Parathyroid adenoma (tissue), 2 donors: ENCODE results near the gene IMPDH1.
A peak's percentile ranks its signal among the peaks of the same experiment; 100 is the strongest.

ENCODE experiments used
- H2AFZ ChIP-seq: fragments of 300-600 bp; sonication (generic); one replicate; pipeline ENCODE4 v1.7.0; 2017; ENCODE audit warnings: antibody characterized with exemption, mild to moderate bottlenecking
- H3K27ac ChIP-seq: fragments of 300-600 bp; sonication (generic); one replicate; pipeline ENCODE4 v1.7.0; 2017
- H3K27me3 ChIP-seq: fragments of 300-600 bp; sonication (generic); one replicate; pipeline ENCODE4 v1.7.0; 2017; ENCODE audit warnings: low read length; ENCODE audit not compliant: control insufficient read depth, insufficient read depth
- H3K36me3 ChIP-seq: fragments of 300-600 bp; sonication (generic); one replicate; pipeline ENCODE4 v1.7.0; 2017; ENCODE audit warnings: low read length; ENCODE audit not compliant: control insufficient read depth, insufficient read depth
- H3K4me1 ChIP-seq: fragments of 300-600 bp; sonication (generic); one replicate; pipeline ENCODE4 v1.7.0; 2017; ENCODE audit warnings: control low read depth
- H3K4me2 ChIP-seq: fragments of 300-600 bp; sonication (generic); one replicate; pipeline ENCODE4 v1.7.0; 2017; ENCODE audit warnings: low read length
- H3K4me3 ChIP-seq: fragments of 300-600 bp; sonication (generic); one replicate; pipeline ENCODE4 v1.7.0; 2017; ENCODE audit warnings: low read depth, low read length
- H3K79me2 ChIP-seq: fragments of 300-600 bp; sonication (generic); one replicate; pipeline ENCODE4 v1.7.0; 2017; ENCODE audit warnings: control low read depth
- H3K9ac ChIP-seq: fragments of 300-600 bp; sonication (generic); one replicate; pipeline ENCODE4 v1.7.0; 2017; ENCODE audit warnings: mild to moderate bottlenecking
- H3K9me3 ChIP-seq: fragments of 300-600 bp; sonication (generic); one replicate; pipeline ENCODE4 v1.7.0; 2017; ENCODE audit warnings: low read length; ENCODE audit not compliant: control insufficient read depth
- TF ChIP-seq, protein P1 (sequence below): fragments of 300-600 bp; sonication (generic); IDR thresholded peaks from one replicate; pipeline ENCODE4 v1.7.0; 2017; ENCODE audit warnings: antibody characterized with exemption, mild to moderate bottlenecking
- donor health status: primary hyperparathyroidism.

The IMPDH1 gene

DNA sequence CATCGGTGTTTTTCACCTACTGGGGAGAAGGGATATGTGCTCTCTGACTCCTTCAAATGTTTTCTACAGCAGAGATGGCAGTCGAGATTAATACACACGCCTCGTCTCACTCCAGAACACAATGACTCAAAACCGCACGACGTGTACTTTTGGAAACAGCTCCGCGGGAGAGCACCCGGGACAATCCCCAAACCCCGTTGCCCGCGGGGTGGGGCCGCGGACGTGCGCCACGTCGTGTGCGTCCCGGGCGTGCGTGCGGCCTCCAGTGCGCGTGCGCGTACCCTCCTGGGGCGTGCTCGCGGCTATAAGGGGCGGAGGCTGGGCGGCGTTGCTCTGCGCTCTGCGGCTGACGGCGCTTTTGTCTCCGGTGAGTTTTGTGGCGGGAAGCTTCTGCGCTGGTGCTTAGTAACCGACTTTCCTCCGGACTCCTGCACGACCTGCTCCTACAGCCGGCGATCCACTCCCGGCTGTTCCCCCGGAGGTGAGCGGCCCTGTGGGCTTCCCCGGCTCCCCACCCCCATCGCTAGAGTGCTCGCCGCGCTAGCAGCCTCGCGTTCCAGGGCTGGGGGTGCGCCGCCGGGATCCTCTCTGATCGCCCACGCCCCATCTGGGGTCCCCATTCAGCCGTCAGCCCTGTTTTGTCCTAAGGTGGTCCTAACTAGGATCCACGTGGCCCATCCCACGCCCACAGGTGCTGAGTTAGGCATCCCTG, 45.9 kb upstream of the IMPDH1 start, which contains the start of gene HILPDA:
Gene HILPDA, plus strand, starts transcription at position 336 of the 712 bp plus-strand sequence. CDS start 1,391 bp downstream, outside the sequence.
- Histone ChIP-seq H3K4me3 (peak within 1 kb of the TSS; percentile 70), H3K4me2 (peak within 1 kb of the TSS; percentile 97), H3K36me3 (no peaks in the 10 kb centered on the region), H3K9ac (no peak within 1 kb of the TSS), H2AFZ (peak within 1 kb of the TSS; percentile 96), H3K4me1 (peaks cover 4% of the 10 kb centered on the region), H3K79me2 (no peaks in the 10 kb centered on the region), H3K9me3 (no peaks in the 10 kb centered on the region), H3K27me3 (no peaks in the 10 kb centered on the region), H3K27ac (peak within 1 kb of the TSS; percentile 77)
- TF ChIP-seq, protein P1, sequence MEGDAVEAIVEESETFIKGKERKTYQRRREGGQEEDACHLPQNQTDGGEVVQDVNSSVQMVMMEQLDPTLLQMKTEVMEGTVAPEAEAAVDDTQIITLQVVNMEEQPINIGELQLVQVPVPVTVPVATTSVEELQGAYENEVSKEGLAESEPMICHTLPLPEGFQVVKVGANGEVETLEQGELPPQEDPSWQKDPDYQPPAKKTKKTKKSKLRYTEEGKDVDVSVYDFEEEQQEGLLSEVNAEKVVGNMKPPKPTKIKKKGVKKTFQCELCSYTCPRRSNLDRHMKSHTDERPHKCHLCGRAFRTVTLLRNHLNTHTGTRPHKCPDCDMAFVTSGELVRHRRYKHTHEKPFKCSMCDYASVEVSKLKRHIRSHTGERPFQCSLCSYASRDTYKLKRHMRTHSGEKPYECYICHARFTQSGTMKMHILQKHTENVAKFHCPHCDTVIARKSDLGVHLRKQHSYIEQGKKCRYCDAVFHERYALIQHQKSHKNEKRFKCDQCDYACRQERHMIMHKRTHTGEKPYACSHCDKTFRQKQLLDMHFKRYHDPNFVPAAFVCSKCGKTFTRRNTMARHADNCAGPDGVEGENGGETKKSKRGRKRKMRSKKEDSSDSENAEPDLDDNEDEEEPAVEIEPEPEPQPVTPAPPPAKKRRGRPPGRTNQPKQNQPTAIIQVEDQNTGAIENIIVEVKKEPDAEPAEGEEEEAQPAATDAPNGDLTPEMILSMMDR = no peak

DNA sequence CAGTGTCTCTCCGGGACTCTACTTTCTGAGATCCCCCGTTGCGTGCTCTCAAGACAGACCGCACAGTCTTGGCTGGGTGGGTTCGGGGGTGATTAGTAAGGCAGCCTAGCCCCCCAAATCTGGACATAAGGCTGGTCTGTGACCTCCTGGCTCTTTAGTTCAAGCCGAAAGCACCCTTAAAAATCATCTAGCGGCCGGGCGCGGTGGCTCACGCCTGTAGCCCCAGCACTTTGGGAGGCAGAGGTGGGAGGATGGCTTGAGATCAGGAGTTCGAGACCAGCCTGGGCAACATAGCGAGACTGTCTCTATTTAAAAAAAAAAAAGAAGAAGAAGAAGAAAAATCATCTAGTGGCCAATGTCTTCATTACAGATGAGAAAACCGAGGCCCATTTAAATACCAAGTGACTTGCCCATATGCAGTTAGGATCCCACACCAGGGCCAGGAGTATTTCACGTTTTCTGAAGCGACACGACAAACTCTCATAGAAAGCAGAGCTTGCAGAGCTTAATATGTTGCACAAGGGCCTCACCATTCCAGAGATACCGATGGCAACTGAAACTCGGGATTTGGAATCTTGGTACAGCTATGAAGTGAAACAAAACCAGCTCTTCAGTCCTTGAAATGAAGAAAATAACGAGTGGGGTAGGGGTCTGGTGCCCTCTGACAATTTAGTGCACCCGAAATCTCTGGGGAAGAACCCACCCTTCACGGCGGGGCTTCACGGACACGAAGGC, 45.2 kb upstream of the IMPDH1 start:
- H3K9ac ChIP-seq = no peak overlapping the region
- peak overlapping the region; percentile 97 for H3K4me2 ChIP-seq
- no peaks in the 10 kb centered on the region for H3K9me3 ChIP-seq
- H3K79me2 ChIP-seq = no peaks in the 10 kb centered on the region
- TF ChIP-seq, protein P1 = no peak
- H3K27ac ChIP-seq = peak overlapping the region; percentile 77
- H3K4me3 ChIP-seq = peak overlapping the region; percentile 70
- no peaks in the 10 kb centered on the region for H3K27me3 ChIP-seq
- H2AFZ ChIP-seq = peak overlapping the region; percentile 96
- H3K36me3 ChIP-seq = no peaks in the 10 kb centered on the region
- peaks cover 4% of the 10 kb centered on the region for H3K4me1 ChIP-seq

DNA sequence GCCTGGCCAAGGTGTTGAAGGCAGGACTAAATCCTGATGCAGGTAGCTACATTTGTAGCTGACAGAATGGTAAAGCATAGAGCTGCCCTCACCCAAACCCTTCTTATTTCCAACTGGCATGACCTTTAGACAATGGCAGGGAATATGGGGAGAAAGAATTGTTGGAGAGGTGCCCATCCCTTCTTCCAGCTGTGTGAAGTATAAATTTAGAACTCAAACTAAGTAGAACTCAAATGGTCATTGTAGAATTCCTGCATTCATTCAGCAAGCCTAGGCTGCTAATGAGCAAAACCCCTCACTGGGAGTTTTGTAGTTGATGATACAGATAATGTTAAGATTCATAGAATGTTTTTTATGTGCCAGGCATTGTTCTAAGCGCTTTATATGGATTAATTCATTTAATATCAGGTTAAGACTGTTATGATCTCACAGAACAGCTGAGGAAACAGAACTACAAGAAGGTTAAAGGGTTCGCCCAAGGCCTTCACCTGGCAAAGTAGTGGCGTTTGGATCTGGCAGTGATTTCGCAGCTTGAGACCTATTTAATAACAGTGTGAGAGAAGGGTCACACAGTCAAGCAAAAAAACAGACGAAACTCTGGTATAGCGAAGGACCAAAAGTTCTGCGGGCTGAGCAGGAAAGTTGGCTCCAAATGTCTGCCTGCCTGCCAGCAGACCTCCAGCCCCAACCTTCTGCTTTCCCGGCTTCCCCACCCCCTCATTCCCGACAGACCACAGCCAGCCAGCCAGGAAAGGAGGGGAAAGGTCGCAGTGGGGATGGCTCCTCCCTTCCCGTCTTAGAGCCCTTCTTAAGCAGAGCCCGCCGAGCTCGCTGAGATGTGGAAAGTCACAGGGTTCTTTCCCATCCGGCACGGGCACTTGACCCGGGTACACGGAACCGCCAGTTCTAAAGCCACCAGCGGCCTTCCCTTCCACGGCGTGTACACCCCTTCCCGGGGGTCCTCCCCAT, 44.3 kb upstream of the IMPDH1 start:
- Histone ChIP-seq H3K79me2 (no peaks in the 10 kb centered on the region), H2AFZ (peak overlapping the region; percentile 78), H3K4me1 (peaks cover 4% of the 10 kb centered on the region), H3K36me3 (no peaks in the 10 kb centered on the region), H3K9me3 (no peaks in the 10 kb centered on the region), H3K4me3 (no peak overlapping the region), H3K27ac (peak overlapping the region; percentile 77), H3K9ac (no peak overlapping the region), H3K4me2 (no peak overlapping the region), H3K27me3 (no peaks in the 10 kb centered on the region)
- TF ChIP-seq, protein P1 = no peak

DNA sequence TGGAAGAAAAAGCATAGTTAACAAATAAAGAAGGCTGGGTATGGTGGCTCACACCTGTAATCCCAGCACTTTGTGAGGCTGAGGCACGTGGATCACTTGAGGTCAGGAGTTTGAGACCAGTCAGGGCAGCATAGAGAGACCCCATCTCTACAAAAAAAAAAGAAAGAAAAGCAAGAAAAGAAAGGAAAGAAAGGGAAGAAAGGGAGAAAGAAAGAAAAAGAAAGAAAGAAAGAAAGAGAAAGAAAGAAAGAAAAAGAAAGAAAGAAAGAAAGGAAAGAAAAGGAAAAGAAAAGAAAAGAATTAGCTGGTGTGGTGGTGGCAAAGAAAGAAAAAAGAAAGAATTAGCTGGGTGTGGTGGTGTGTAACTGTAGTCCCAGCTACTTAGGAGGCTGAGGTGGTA, 42.8 kb upstream of the IMPDH1 start:
- no peak overlapping the region for H3K9ac ChIP-seq
- no peaks in the 10 kb centered on the region for H3K9me3 ChIP-seq
- H3K36me3 ChIP-seq = no peaks in the 10 kb centered on the region
- H3K79me2 ChIP-seq = no peaks in the 10 kb centered on the region
- H3K27me3 ChIP-seq = no peaks in the 10 kb centered on the region
- TF ChIP-seq, protein P1 = no peak
- no peak overlapping the region for H3K4me2 ChIP-seq
- H3K4me1 ChIP-seq = peaks cover 4% of the 10 kb centered on the region
- H3K27ac ChIP-seq = no peak overlapping the region
- H3K4me3 ChIP-seq = no peak overlapping the region
- no peak overlapping the region for H2AFZ ChIP-seq
